Measurements from ENCODE around the gene EMID1.

DNA sequence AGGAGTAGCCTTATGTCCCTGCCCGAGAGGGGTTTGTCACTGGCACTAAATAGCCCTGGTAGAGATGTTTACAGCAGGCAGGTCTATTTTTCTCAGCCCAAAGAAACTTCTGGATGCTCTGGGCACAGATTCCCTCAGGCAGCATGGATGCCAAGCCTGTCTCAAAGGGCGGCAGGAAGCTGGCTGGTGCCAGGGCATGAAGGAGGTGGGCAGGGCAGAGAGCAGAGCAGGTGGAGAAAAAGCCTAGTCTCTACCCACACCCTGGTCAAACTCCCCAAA is 96.6 kb downstream of the EMID1 start:
- TF ChIP-seq, protein P1, sequence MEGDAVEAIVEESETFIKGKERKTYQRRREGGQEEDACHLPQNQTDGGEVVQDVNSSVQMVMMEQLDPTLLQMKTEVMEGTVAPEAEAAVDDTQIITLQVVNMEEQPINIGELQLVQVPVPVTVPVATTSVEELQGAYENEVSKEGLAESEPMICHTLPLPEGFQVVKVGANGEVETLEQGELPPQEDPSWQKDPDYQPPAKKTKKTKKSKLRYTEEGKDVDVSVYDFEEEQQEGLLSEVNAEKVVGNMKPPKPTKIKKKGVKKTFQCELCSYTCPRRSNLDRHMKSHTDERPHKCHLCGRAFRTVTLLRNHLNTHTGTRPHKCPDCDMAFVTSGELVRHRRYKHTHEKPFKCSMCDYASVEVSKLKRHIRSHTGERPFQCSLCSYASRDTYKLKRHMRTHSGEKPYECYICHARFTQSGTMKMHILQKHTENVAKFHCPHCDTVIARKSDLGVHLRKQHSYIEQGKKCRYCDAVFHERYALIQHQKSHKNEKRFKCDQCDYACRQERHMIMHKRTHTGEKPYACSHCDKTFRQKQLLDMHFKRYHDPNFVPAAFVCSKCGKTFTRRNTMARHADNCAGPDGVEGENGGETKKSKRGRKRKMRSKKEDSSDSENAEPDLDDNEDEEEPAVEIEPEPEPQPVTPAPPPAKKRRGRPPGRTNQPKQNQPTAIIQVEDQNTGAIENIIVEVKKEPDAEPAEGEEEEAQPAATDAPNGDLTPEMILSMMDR (IDR thresholded peaks at IDR 0.05; ENCODE audit: poor library complexity), result no peak
- no peak for TF ChIP-seq EZH2phosphoT487 (IDR thresholded peaks at IDR 0.05; ENCODE audit: low read depth, severe bottlenecking, unreplicated experiment)

All from hepatocyte (in vitro differentiated cells).